ENCODE results near the gene PHLPP2. TPM values are rescaled to one million over a fixed set of nuclear protein-coding genes. Genes with fewer than 3 reads are reported as not detected.
"Not testable (repeated sequence)": the region's sequence is repeated elsewhere in the genome, so short reads cannot be mapped to it uniquely, and the experiment has no call there.

Gene PHLPP2
- polyA plus RNA-seq, 3 donors = 0.57 to 2.5 (median 1.4) TPM

GRCh38 chr16:71622088-71622487, 102.4 kb downstream of the PHLPP2 start:
- peaks cover 0 to 8% of the 10 kb centered on the region in 2 donors for H3K4me1 ChIP-seq (ENCODE audit: control insufficient read depth in 1 of 2, insufficient read depth in 2 of 2, low read length in 2 of 2)
- no peak overlapping the region for H3K27ac ChIP-seq (ENCODE audit: low read depth in 1 of 2, low read length in 2 of 2)
- no peak overlapping the region for H3K4me2 ChIP-seq (replicated peaks; ENCODE audit: extremely low read depth, low read length, poor library complexity, severe bottlenecking)
- H4K20me1 ChIP-seq (ENCODE audit: insufficient read depth, low read length) = no peaks in the 10 kb centered on the region
- intact Hi-C loops (cut with micrococcal nuclease) = no loop called here
- Mint-ChIP-seq H3K4me1 (no peaks in the 10 kb centered on the region), H3K27me3 (ENCODE audit: low read depth in 3 of 3) (peaks cover 15 to 29% (median 29%) of the 10 kb centered on the region in 3 donors), H3K27ac (no peak overlapping the region), H3K9me3 (peaks cover 0 to 9% (median 2%) of the 10 kb centered on the region in 7 donors), H3K36me3 (no peaks in the 10 kb centered on the region), H3K4me3 (no peak overlapping the region)
- no peaks in the 10 kb centered on the region for H3K36me3 ChIP-seq (replicated peaks in 1 of 2; ENCODE audit: control insufficient read depth in 1 of 2, insufficient read depth in 2 of 2, low read length in 2 of 2)
- H3K9me3 ChIP-seq (replicated peaks in 1 of 2; ENCODE audit: control insufficient read depth in 1 of 2, insufficient read depth in 1 of 2, low read length in 2 of 2) = no peaks in the 10 kb centered on the region
- H3K27me3 ChIP-seq (ENCODE audit: control insufficient read depth in 2 of 2, insufficient read depth in 2 of 2, low read length in 2 of 2) = peaks cover 33 to 34% of the 10 kb centered on the region in 2 donors
- H3K4me3 ChIP-seq (replicated peaks in 1 of 3; ENCODE audit: low read depth in 2 of 3, low read length in 3 of 3) = no peak overlapping the region
- no peak for TF ChIP-seq CTCF (IDR thresholded peaks at IDR 0.05)
- no peak overlapping the region for H2AFZ ChIP-seq (ENCODE audit: insufficient read depth, low read depth, low read length, poor library complexity, severe bottlenecking)
- no peaks in the 10 kb centered on the region for H3K79me2 ChIP-seq (ENCODE audit: insufficient read depth, low read length)
- DNase-seq = no peak
- H3K9ac ChIP-seq (ENCODE audit: insufficient read depth, low read length, poor library complexity, severe bottlenecking) = no peak overlapping the region

GRCh38 chr16:71618429-71618828, 106.1 kb downstream of the PHLPP2 start:
- peaks cover 3 to 20% (median 17%) of the 10 kb centered on the region in 3 donors for H3K27me3 Mint-ChIP-seq (ENCODE audit: low read depth in 3 of 3)
- Histone ChIP-seq H3K4me3 (replicated peaks in 1 of 3; ENCODE audit: low read depth in 2 of 3, low read length in 3 of 3) (no peak overlapping the region), H3K4me2 (replicated peaks; ENCODE audit: extremely low read depth, low read length, poor library complexity, severe bottlenecking) (no peak overlapping the region), H3K9me3 (replicated peaks in 1 of 2; ENCODE audit: control insufficient read depth in 1 of 2, insufficient read depth in 1 of 2, low read length in 2 of 2) (no peaks in the 10 kb centered on the region), H3K4me1 (ENCODE audit: control insufficient read depth in 1 of 2, insufficient read depth in 2 of 2, low read length in 2 of 2) (no peaks in the 10 kb centered on the region), H3K27me3 (ENCODE audit: control insufficient read depth in 2 of 2, insufficient read depth in 2 of 2, low read length in 2 of 2) (peaks cover 0 to 5% of the 10 kb centered on the region in 2 donors), H3K27ac (ENCODE audit: low read depth in 1 of 2, low read length in 2 of 2) (no peak overlapping the region), H3K9ac (ENCODE audit: insufficient read depth, low read length, poor library complexity, severe bottlenecking) (no peak overlapping the region), H2AFZ (ENCODE audit: insufficient read depth, low read depth, low read length, poor library complexity, severe bottlenecking) (no peak overlapping the region), H3K79me2 (ENCODE audit: insufficient read depth, low read length) (no peaks in the 10 kb centered on the region), H3K36me3 (replicated peaks in 1 of 2; ENCODE audit: control insufficient read depth in 1 of 2, insufficient read depth in 2 of 2, low read length in 2 of 2) (no peaks in the 10 kb centered on the region), H4K20me1 (ENCODE audit: insufficient read depth, low read length) (no peaks in the 10 kb centered on the region)
- H3K4me1 Mint-ChIP-seq = no peaks in the 10 kb centered on the region
- DNase-seq = no peak
- H3K36me3 Mint-ChIP-seq = no peaks in the 10 kb centered on the region
- peaks cover 0 to 5% (median 0%) of the 10 kb centered on the region in 7 donors for H3K9me3 Mint-ChIP-seq
- TF ChIP-seq CTCF (IDR thresholded peaks at IDR 0.05) = no peak
- no CpG with 5 or more reads among the region's 4 CpGs for WGBS (ENCODE audit: insufficient coverage)
- intact Hi-C loops (cut with micrococcal nuclease) = no loop called here
- H3K27ac Mint-ChIP-seq = no peak overlapping the region
- no peak overlapping the region for H3K4me3 Mint-ChIP-seq

- not testable (repeated sequence) for H3K4me2 ChIP-seq (replicated peaks; ENCODE audit: extremely low read depth, low read length, poor library complexity, severe bottlenecking); H4K20me1 ChIP-seq (ENCODE audit: insufficient read depth, low read length); H2AFZ ChIP-seq (ENCODE audit: insufficient read depth, low read depth, low read length, poor library complexity, severe bottlenecking); H3K27me3 ChIP-seq (ENCODE audit: control insufficient read depth in 2 of 2, insufficient read depth in 2 of 2, low read length in 2 of 2); H3K27ac ChIP-seq (ENCODE audit: low read depth in 1 of 2, low read length in 2 of 2); H3K9ac ChIP-seq (ENCODE audit: insufficient read depth, low read length, poor library complexity, severe bottlenecking); H3K9me3 Mint-ChIP-seq; H3K27ac Mint-ChIP-seq; H3K36me3 Mint-ChIP-seq; H3K4me3 Mint-ChIP-seq; H3K36me3 ChIP-seq (replicated peaks in 1 of 2; ENCODE audit: control insufficient read depth in 1 of 2, insufficient read depth in 2 of 2, low read length in 2 of 2); H3K4me3 ChIP-seq (replicated peaks in 1 of 3; ENCODE audit: low read depth in 2 of 3, low read length in 3 of 3); H3K4me1 Mint-ChIP-seq; H3K79me2 ChIP-seq (ENCODE audit: insufficient read depth, low read length); H3K4me1 ChIP-seq (ENCODE audit: control insufficient read depth in 1 of 2, insufficient read depth in 2 of 2, low read length in 2 of 2); H3K9me3 ChIP-seq (replicated peaks in 1 of 2; ENCODE audit: control insufficient read depth in 1 of 2, insufficient read depth in 1 of 2, low read length in 2 of 2); DNase-seq
- 100% methylated on average over 3 of the region's 8 CpGs for WGBS (ENCODE audit: insufficient coverage)
- intact Hi-C loops (cut with micrococcal nuclease) = loop anchor here in 1 of 2 donors (5.0 kb wide), 1 partner anchor 203 kb away; no protein-coding TSS in a partner anchor
- peaks cover 14 to 35% (median 20%) of the 10 kb centered on the region in 3 donors for H3K27me3 Mint-ChIP-seq (ENCODE audit: low read depth in 3 of 3)
These were observed 109.5 kb downstream of the PHLPP2 start for GRCh38 chr16:71614956-71615355.
